ENCODE data around the gene RAB33A. TPM values are rescaled to one million over a fixed set of nuclear protein-coding genes. Genes with fewer than 3 reads are reported as not detected.

The RAB33A gene
- total and polyA plus RNA-seq, 7 donors = 1.2 to 3.8 (median 1.3) TPM; not detected in 3

DNA sequence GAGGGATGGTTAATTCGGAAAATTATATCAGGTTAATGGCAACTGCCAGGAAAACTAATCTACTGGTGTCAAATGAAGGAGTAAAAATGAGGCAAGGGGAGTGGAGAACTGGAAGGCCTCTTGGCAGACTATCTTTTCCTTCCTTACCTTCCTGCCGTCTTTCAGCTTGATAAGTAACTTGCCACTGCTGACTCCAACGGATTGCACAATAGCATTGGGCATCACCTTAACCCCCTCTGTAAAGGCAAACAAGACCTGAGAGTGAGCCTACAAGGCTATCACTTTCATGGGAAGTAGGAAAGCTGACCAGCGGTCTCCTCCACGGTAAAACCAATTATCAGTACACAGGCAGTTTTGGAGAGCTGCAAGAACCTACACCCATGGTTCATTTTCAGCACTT is 35.3 kb upstream of the RAB33A start:
- TF ChIP-seq EP300 (IDR thresholded peaks at IDR 0.05) (no peak), POLR2A (IDR thresholded peaks at IDR 0.05) (no peak), POLR2AphosphoS5 (IDR thresholded peaks at IDR 0.05) (no peak)
- TF ChIP-seq, protein P1, sequence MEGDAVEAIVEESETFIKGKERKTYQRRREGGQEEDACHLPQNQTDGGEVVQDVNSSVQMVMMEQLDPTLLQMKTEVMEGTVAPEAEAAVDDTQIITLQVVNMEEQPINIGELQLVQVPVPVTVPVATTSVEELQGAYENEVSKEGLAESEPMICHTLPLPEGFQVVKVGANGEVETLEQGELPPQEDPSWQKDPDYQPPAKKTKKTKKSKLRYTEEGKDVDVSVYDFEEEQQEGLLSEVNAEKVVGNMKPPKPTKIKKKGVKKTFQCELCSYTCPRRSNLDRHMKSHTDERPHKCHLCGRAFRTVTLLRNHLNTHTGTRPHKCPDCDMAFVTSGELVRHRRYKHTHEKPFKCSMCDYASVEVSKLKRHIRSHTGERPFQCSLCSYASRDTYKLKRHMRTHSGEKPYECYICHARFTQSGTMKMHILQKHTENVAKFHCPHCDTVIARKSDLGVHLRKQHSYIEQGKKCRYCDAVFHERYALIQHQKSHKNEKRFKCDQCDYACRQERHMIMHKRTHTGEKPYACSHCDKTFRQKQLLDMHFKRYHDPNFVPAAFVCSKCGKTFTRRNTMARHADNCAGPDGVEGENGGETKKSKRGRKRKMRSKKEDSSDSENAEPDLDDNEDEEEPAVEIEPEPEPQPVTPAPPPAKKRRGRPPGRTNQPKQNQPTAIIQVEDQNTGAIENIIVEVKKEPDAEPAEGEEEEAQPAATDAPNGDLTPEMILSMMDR (IDR thresholded peaks at IDR 0.05) = no peak

DNA sequence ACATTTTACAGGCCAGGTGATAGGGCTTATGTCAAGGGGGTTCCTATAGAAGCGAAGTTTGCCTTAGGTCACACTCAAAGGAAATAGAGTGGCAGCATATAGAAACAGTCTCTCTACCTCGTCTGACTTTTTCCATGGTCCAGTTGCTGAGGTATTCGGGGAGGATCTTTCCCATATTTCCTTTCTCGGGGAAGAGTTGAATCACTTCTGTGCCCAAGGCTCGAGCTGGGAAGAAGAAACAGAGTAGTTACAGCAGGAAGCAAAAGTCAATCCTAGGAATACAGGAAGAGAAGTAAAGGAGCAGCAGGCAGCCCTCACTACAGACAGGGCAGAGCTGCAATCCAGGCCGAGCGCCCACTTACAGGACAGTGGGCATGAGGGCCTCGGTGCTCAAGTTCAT is 34.8 kb upstream of the RAB33A start:
- Histone ChIP-seq H3K36me3 (peaks cover 0 to 70% (median 11%) of the 10 kb centered on the region in 4 donors), H3K4me3 (no peak overlapping the region), H3K27me3 (no peaks in the 10 kb centered on the region), H3K4me1 (no peaks in the 10 kb centered on the region), H3K9me3 (no peaks in the 10 kb centered on the region), H3K27ac (no peak overlapping the region)
- intact Hi-C loops (cut with DNase I) = no loop called here
- no peak for DNase-seq
- 94 to 95% methylated on average over 8 of the region's 8 CpGs for WGBS, 2 donors
- TF ChIP-seq, protein P1 (IDR thresholded peaks at IDR 0.05) = no peak
- TF ChIP-seq POLR2AphosphoS5 (IDR thresholded peaks at IDR 0.05) (no peak), EP300 (IDR thresholded peaks at IDR 0.05) (no peak), POLR2A (IDR thresholded peaks at IDR 0.05) (no peak)

More for the DNA sequence above, 35.3 kb upstream of the RAB33A start:
- intact Hi-C loops (cut with DNase I) = no loop called here
- H3K36me3 ChIP-seq = peaks cover 0 to 75% (median 12%) of the 10 kb centered on the region in 4 donors
- 90 to 91% methylated on average over 5 of the region's 5 CpGs for WGBS, 2 donors
- no peaks in the 10 kb centered on the region for H3K27me3 ChIP-seq
- DNase-seq = no peak
- no peak overlapping the region for H3K4me3 ChIP-seq
- H3K9me3 ChIP-seq = no peaks in the 10 kb centered on the region
- no peak overlapping the region for H3K27ac ChIP-seq
- no peaks in the 10 kb centered on the region for H3K4me1 ChIP-seq

DNA sequence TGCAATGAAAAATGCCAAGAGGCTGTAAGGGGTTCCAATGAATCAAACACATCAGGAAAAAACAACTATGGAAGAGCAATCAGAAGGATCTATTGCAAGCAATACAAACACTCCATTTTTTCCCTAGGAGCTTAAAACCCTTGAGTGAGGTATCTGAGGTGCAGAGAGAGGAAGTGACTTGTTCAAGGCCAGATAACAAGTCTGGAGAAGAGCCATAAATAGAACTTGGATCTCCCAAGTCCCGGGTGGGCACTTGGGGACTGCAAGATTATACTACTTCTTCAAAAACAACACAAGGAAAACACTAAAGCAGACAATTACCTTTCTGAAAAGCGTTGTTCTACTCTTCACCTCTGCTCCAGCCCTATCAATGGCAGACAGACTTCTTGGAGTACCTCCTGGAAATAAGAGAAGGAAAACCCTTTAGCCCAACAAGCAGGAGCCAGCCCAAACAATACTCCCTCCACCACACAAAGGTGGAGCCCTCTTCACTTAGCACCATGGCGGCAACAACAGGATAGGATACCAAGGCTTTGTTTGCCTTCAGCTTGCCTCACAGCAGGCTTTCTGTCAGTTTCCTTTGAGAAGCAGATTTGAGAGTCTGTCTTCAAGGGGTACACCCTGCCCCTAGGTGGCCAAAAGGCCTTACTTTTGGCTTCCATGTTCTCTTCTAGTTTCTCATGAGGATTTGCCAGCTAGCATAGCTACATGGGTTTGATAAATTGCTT is 32.1 kb upstream of the RAB33A start:
- no peaks in the 10 kb centered on the region for H3K4me1 ChIP-seq
- intact Hi-C loops (cut with DNase I) = no loop called here
- H3K27me3 ChIP-seq = no peaks in the 10 kb centered on the region
- WGBS, 2 donors = 72 to 74% methylated on average over 3 of the region's 3 CpGs
- H3K27ac ChIP-seq = no peak overlapping the region
- no peak for DNase-seq
- H3K4me3 ChIP-seq = no peak overlapping the region
- no peaks in the 10 kb centered on the region for H3K9me3 ChIP-seq
- TF ChIP-seq POLR2A (IDR thresholded peaks at IDR 0.05) (no peak), EP300 (IDR thresholded peaks at IDR 0.05) (no peak), POLR2AphosphoS5 (IDR thresholded peaks at IDR 0.05) (no peak)
- TF ChIP-seq, protein P1 (IDR thresholded peaks at IDR 0.05) = no peak
- peaks cover 0 to 65% (median 9%) of the 10 kb centered on the region in 4 donors for H3K36me3 ChIP-seq

DNA sequence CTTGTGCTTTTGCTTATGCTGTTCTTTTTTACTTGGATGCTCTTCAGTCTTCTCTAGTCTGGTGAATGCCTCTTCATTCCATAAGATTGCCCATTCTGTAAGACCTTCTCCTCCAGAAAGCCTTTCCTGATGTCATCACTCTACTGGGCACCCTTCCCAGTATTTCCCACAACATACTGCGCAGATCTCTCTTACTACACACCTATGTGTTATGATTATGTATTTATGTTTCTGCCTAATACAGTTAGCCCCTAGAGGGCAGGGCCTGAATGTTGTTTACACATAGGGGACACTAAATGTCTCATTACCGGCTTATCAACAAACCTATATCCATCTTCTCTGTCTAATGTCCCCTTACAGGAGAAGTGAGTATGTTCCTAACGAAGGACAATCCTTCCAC is 27.3 kb upstream of the RAB33A start:
- Histone ChIP-seq H3K9me3 (no peaks in the 10 kb centered on the region), H3K4me1 (no peaks in the 10 kb centered on the region), H3K4me3 (no peak overlapping the region), H3K27ac (no peak overlapping the region), H3K36me3 (peaks cover 0 to 50% (median 2%) of the 10 kb centered on the region in 4 donors), H3K27me3 (no peaks in the 10 kb centered on the region)
- no peak for DNase-seq
- 78 to 87% methylated on average over 3 of the region's 3 CpGs for WGBS, 2 donors
- no peak for TF ChIP-seq POLR2A (IDR thresholded peaks at IDR 0.05)
- TF ChIP-seq POLR2AphosphoS5 (IDR thresholded peaks at IDR 0.05) = no peak
- no peak for TF ChIP-seq EP300 (IDR thresholded peaks at IDR 0.05)
- TF ChIP-seq, protein P1 (IDR thresholded peaks at IDR 0.05) = no peak
- intact Hi-C loops (cut with DNase I) = no loop called here
